ENCODE results near the gene GATAD2B.
"Not testable (repeated sequence)": the region's sequence is repeated elsewhere in the genome, so short reads cannot be mapped to it uniquely, and the experiment has no call there.

The GATAD2B gene

GRCh38 chr1:153833968-153834367 is 88.8 kb downstream of the GATAD2B start:
- not testable (repeated sequence) for DNase-seq (ENCODE audit: low spot score)

- peak; percentile 10 for DNase-seq (ENCODE audit: low spot score)
Observed at GRCh38 chr1:153833171-153833570, 89.6 kb downstream of the GATAD2B start.

- DNase-seq (ENCODE audit: low spot score), result no peak
Observed at GRCh38 chr1:153832293-153832692, 90.5 kb downstream of the GATAD2B start.

- DNase-seq (ENCODE audit: low spot score), result no peak
Observed at GRCh38 chr1:153831026-153831425, 91.7 kb downstream of the GATAD2B start.

GRCh38 chr1:153827168-153827964 is 95.4 kb downstream of the GATAD2B start:
- DNase-seq (ENCODE audit: low spot score), result no peak

GRCh38 chr1:153818876-153819275 is 103.9 kb downstream of the GATAD2B start:
- no peak for DNase-seq (ENCODE audit: low spot score)

- no peak for DNase-seq (ENCODE audit: low spot score)
Observed at GRCh38 chr1:153816283-153816889, 106.4 kb downstream of the GATAD2B start.

GRCh38 chr1:153805886-153806719 is 116.7 kb downstream of the GATAD2B start:
- DNase-seq (ENCODE audit: low spot score), result no peak

- peak; percentile 68 for DNase-seq (ENCODE audit: low spot score)
Observed at GRCh38 chr1:153805042-153805745, 117.6 kb downstream of the GATAD2B start.

GRCh38 chr1:153804112-153804511 is 118.7 kb downstream of the GATAD2B start:
- DNase-seq (ENCODE audit: low spot score), result no peak

- DNase-seq (ENCODE audit: low spot score), result no peak
Observed at GRCh38 chr1:153803470-153804056, 119.2 kb downstream of the GATAD2B start.

- DNase-seq (ENCODE audit: low spot score), result no peak
Observed at GRCh38 chr1:153801786-153802697, 120.7 kb downstream of the GATAD2B start.

GRCh38 chr1:153801028-153801625 is 121.6 kb downstream of the GATAD2B start:
- DNase-seq (ENCODE audit: low spot score), result no peak

- DNase-seq (ENCODE audit: low spot score), result no peak
Observed at GRCh38 chr1:153800516-153800915, 122.3 kb downstream of the GATAD2B start.

- DNase-seq (ENCODE audit: low spot score), result no peak
Observed at GRCh38 chr1:153799566-153800465, 123.0 kb downstream of the GATAD2B start.

- DNase-seq (ENCODE audit: low spot score), result no peak
Observed at GRCh38 chr1:153799016-153799415, 123.8 kb downstream of the GATAD2B start.

- no peak for DNase-seq (ENCODE audit: low spot score)
Observed at GRCh38 chr1:153798468-153798780, 124.3 kb downstream of the GATAD2B start.

- peak; percentile 70 for DNase-seq (ENCODE audit: low spot score)
Observed at GRCh38 chr1:153796786-153797659, 125.7 kb downstream of the GATAD2B start.

Measured in Ammon's horn (tissue), 1 donor.